ENCODE data around the gene ABCB11. TPM values are rescaled to one million over a fixed set of nuclear protein-coding genes. Genes with fewer than 3 reads are reported as not detected.

The ABCB11 gene
- total RNA-seq (2022; extraction: Qiagen RNA extraction): 0.01 TPM in 1 of 5 replicates, not detected in the others

GRCh38 chr2:169031202-169031601, at the start of gene ABCB11:
Gene ABCB11, minus strand, starts transcription at chr2:169031324. Its CDS starts 13,199 bp downstream, at chr2:169018125.

GRCh38 chr2:169069341-169069740, 38.2 kb upstream of the ABCB11 start, which contains the start of gene DHRS9:
Gene DHRS9, plus strand, starts transcription at chr2:169069563. Its CDS starts 12,019 bp downstream, at chr2:169081582.

GRCh38 chr2:168901003-168901402, 130.1 kb downstream of the ABCB11 start, which contains the start of gene G6PC2:
Gene G6PC2, plus strand, starts transcription at chr2:168901291. Its CDS starts 41 bp downstream, at chr2:168901332.

GRCh38 chr2:168890006-168890782, 140.9 kb downstream of the ABCB11 start, which contains the start of gene SPC25:
Gene SPC25, minus strand, starts transcription at chr2:168890430. Its CDS starts 911 bp downstream, at chr2:168889519.

Other genes with a start within 250 kb of the ABCB11 start
- gene NOSTRIN, start 228.7 kb downstream of the ABCB11 start, total RNA-seq (2022; extraction: Qiagen RNA extraction): 1.8 to 3.1 TPM (median 2.2 TPM) in 5 replicates
- 15.8 to 21.5 TPM (median 18.6 TPM) in 5 replicates for gene SPC25, start 140.9 kb downstream of the ABCB11 start, total RNA-seq (2022; extraction: Qiagen RNA extraction)
- not detected in 5 replicates for gene G6PC2, start 130.0 kb downstream of the ABCB11 start, total RNA-seq (2022; extraction: Qiagen RNA extraction)
- gene DHRS9, start 38.2 kb upstream of the ABCB11 start, total RNA-seq (2022; extraction: Qiagen RNA extraction): 2.7 to 4.3 TPM (median 3.4 TPM) in 5 replicates